Adrenal gland (tissue), 5 donors: ENCODE results near the gene GPR171.

Experiments used
- POLR2A ChIP-seq, 2 donors: fragments of 450-650 bp; IDR thresholded peaks; one replicate each; pipeline ENCODE4 v1.6.1; 2017; ENCODE audit warnings: antibody characterized with exemption in 2 of 2, mild to moderate bottlenecking in 2 of 2, moderate library complexity in 1 of 2
- TF ChIP-seq, protein P1 (sequence below), 6 experiments: fragments of 450-650 bp in 4 of 6; fragments of 200-600 bp in 2 of 6; sonication (generic) in 1 of 6; IDR thresholded peaks; 1 replicate in 5 of 6; 2 replicates in 1 of 6; pipeline versions ENCODE4 v1.5.1 to v1.8.0; 2016 to 2021; ENCODE audit warnings: antibody characterized with exemption in 6 of 6, mild to moderate bottlenecking in 2 of 6, moderate library complexity in 1 of 6
- donor health status: DM: no; HTN: no; CAD: no.

DNA sequence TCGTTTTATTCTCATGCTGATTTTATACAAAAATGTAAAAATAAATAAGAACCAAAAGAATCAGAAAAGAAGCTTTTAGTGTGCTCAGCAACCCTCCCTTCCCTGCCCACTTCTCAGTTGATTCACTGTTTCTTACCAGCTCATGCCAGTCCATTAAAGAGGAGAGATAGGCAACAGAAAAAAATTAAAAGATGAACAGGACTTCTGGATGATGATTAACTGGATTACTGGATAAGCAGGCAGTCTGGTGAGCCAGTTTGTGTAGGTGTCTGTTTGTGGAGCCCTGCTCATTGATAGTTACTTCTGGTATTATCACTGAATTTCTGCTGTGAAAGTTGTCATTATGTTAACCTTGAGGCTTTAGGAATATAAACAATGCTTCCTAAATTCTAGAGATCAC, 15.1 kb upstream of the GPR171 start:
- TF ChIP-seq, protein P1, sequence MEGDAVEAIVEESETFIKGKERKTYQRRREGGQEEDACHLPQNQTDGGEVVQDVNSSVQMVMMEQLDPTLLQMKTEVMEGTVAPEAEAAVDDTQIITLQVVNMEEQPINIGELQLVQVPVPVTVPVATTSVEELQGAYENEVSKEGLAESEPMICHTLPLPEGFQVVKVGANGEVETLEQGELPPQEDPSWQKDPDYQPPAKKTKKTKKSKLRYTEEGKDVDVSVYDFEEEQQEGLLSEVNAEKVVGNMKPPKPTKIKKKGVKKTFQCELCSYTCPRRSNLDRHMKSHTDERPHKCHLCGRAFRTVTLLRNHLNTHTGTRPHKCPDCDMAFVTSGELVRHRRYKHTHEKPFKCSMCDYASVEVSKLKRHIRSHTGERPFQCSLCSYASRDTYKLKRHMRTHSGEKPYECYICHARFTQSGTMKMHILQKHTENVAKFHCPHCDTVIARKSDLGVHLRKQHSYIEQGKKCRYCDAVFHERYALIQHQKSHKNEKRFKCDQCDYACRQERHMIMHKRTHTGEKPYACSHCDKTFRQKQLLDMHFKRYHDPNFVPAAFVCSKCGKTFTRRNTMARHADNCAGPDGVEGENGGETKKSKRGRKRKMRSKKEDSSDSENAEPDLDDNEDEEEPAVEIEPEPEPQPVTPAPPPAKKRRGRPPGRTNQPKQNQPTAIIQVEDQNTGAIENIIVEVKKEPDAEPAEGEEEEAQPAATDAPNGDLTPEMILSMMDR (IDR thresholded peaks at IDR 0.05): no peak
- TF ChIP-seq POLR2A (IDR thresholded peaks at IDR 0.05): no peak
